ENCODE data around the gene DES.

DES gene

DNA sequence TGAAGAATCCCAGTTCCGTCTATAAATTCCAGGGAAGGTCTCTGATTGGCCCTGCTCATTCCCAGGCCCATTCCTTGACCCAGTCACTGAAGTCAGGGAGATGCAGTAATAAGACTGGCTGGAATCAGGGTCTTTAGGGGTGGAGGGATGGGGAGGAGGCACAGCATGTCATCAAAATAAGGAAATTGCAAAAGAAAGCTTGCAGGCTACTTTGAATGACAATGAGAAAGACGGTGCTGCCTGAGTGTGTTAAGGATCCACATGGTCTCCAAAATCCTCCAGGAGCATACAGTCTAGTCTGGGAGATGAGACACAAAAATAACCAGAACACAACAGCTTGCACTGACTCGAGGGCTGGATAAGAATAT is 2.0 kb upstream of the DES start:
- Histone ChIP-seq H3K9ac (ENCODE audit: low read length) (no peak overlapping the region), H3K27ac (ENCODE audit: low read length) (no peak overlapping the region)
- TF ChIP-seq EZH2phosphoT487 (IDR thresholded peaks at IDR 0.05; ENCODE audit: low read length), result no peak
- TF ChIP-seq, protein P1, sequence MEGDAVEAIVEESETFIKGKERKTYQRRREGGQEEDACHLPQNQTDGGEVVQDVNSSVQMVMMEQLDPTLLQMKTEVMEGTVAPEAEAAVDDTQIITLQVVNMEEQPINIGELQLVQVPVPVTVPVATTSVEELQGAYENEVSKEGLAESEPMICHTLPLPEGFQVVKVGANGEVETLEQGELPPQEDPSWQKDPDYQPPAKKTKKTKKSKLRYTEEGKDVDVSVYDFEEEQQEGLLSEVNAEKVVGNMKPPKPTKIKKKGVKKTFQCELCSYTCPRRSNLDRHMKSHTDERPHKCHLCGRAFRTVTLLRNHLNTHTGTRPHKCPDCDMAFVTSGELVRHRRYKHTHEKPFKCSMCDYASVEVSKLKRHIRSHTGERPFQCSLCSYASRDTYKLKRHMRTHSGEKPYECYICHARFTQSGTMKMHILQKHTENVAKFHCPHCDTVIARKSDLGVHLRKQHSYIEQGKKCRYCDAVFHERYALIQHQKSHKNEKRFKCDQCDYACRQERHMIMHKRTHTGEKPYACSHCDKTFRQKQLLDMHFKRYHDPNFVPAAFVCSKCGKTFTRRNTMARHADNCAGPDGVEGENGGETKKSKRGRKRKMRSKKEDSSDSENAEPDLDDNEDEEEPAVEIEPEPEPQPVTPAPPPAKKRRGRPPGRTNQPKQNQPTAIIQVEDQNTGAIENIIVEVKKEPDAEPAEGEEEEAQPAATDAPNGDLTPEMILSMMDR (IDR thresholded peaks at IDR 0.05; ENCODE audit: low read length), result no peak
- TF ChIP-seq EZH2 (optimal IDR thresholded peaks at IDR 0.05; ENCODE audit: low read depth, low read length), result no peak

GRCh38 chr2:219416938-219417337 is 1.2 kb upstream of the DES start:
- Histone ChIP-seq H4K20me1 (ENCODE audit: insufficient read depth, low read length) (no peaks in the 10 kb centered on the region), H3K27me3 (replicated peaks; ENCODE audit: insufficient read depth, low read length) (peaks cover 18% of the 10 kb centered on the region), H3K9me3 (replicated peaks; ENCODE audit: insufficient read depth, low read length) (no peaks in the 10 kb centered on the region), H3K9me2 (replicated peaks; ENCODE audit: insufficient read depth, low read length) (no peaks in the 10 kb centered on the region), H3K4me1 (ENCODE audit: low read length) (no peaks in the 10 kb centered on the region), H3K4me2 (ENCODE audit: low read depth, low read length) (no peak overlapping the region), H2AFZ (ENCODE audit: low read length) (no peak overlapping the region), H3K36me3 (replicated peaks; ENCODE audit: insufficient read depth, low read length) (no peaks in the 10 kb centered on the region), H3F3A (ENCODE audit: insufficient read depth, low read length) (no peaks in the 10 kb centered on the region), H3K79me2 (ENCODE audit: low read length) (no peaks in the 10 kb centered on the region), H3K9ac (ENCODE audit: low read length) (no peak overlapping the region), H3K4me3 (ENCODE audit: low read length) (no peak overlapping the region), H3K27ac (ENCODE audit: low read length) (no peak overlapping the region)
- TF ChIP-seq EZH2phosphoT487 (IDR thresholded peaks at IDR 0.05; ENCODE audit: low read length) (no peak), EZH2 (optimal IDR thresholded peaks at IDR 0.05; ENCODE audit: low read depth, low read length) (no peak)
- TF ChIP-seq, protein P1 (IDR thresholded peaks at IDR 0.05; ENCODE audit: low read length), result no peak
- DNase-seq, result no peak

More for the DNA sequence above, 2.0 kb upstream of the DES start:
- Histone ChIP-seq H3K4me3 (ENCODE audit: low read length) (no peak overlapping the region), H3K79me2 (ENCODE audit: low read length) (no peaks in the 10 kb centered on the region), H3K9me2 (replicated peaks; ENCODE audit: insufficient read depth, low read length) (no peaks in the 10 kb centered on the region), H3K27me3 (replicated peaks; ENCODE audit: insufficient read depth, low read length) (peaks cover 15% of the 10 kb centered on the region; the same call in 1 of the 2 replicates), H4K20me1 (ENCODE audit: insufficient read depth, low read length) (no peaks in the 10 kb centered on the region), H3K4me2 (ENCODE audit: low read depth, low read length) (no peak overlapping the region), H3F3A (ENCODE audit: insufficient read depth, low read length) (no peaks in the 10 kb centered on the region), H3K36me3 (replicated peaks; ENCODE audit: insufficient read depth, low read length) (no peaks in the 10 kb centered on the region), H3K4me1 (ENCODE audit: low read length) (no peaks in the 10 kb centered on the region), H2AFZ (ENCODE audit: low read length) (no peak overlapping the region), H3K9me3 (replicated peaks; ENCODE audit: insufficient read depth, low read length) (no peaks in the 10 kb centered on the region)
- DNase-seq, result no peak

DNA sequence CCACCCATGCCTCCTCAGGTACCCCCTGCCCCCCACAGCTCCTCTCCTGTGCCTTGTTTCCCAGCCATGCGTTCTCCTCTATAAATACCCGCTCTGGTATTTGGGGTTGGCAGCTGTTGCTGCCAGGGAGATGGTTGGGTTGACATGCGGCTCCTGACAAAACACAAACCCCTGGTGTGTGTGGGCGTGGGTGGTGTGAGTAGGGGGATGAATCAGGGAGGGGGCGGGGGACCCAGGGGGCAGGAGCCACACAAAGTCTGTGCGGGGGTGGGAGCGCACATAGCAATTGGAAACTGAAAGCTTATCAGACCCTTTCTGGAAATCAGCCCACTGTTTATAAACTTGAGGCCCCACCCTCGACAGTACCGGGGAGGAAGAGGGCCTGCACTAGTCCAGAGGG is 803 bp upstream of the DES start:
- Histone ChIP-seq H3K9me3 (replicated peaks; ENCODE audit: insufficient read depth, low read length) (no peaks in the 10 kb centered on the region), H4K20me1 (ENCODE audit: insufficient read depth, low read length) (no peaks in the 10 kb centered on the region), H3K4me1 (ENCODE audit: low read length) (no peaks in the 10 kb centered on the region), H3K9me2 (replicated peaks; ENCODE audit: insufficient read depth, low read length) (no peaks in the 10 kb centered on the region), H3K27me3 (replicated peaks; ENCODE audit: insufficient read depth, low read length) (peaks cover 21% of the 10 kb centered on the region), H3K9ac (ENCODE audit: low read length) (no peak overlapping the region), H3F3A (ENCODE audit: insufficient read depth, low read length) (no peaks in the 10 kb centered on the region), H3K27ac (ENCODE audit: low read length) (no peak overlapping the region), H3K4me2 (ENCODE audit: low read depth, low read length) (no peak overlapping the region), H3K4me3 (ENCODE audit: low read length) (no peak overlapping the region), H2AFZ (ENCODE audit: low read length) (no peak overlapping the region), H3K79me2 (ENCODE audit: low read length) (no peaks in the 10 kb centered on the region), H3K36me3 (replicated peaks; ENCODE audit: insufficient read depth, low read length) (no peaks in the 10 kb centered on the region)
- no peak for DNase-seq
- TF ChIP-seq EZH2phosphoT487 (IDR thresholded peaks at IDR 0.05; ENCODE audit: low read length), result no peak

DNA sequence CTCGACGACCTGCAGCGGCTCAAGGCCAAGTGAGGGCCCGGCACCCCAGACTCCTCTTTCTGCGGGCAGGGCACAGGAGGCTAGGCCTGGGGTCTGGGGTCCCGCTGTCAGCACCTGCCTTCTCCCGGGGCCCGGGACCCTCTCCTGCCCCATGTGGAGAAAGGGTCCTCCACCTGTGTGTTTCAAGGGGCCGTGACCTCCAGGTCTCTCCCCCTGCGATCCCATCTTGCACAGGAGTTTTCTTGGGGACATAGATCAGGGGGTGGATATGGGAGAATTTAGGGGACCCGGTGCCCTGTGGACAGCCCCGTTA is 791 bp downstream of the DES start:
- Histone ChIP-seq H3K4me1 (ENCODE audit: low read length) (no peaks in the 10 kb centered on the region), H3K79me2 (ENCODE audit: low read length) (no peaks in the 10 kb centered on the region), H3K9me3 (replicated peaks; ENCODE audit: insufficient read depth, low read length) (no peaks in the 10 kb centered on the region), H3K27ac (ENCODE audit: low read length) (no peak overlapping the region), H3K9me2 (replicated peaks; ENCODE audit: insufficient read depth, low read length) (no peaks in the 10 kb centered on the region), H3F3A (ENCODE audit: insufficient read depth, low read length) (no peaks in the 10 kb centered on the region), H3K4me2 (ENCODE audit: low read depth, low read length) (no peak overlapping the region), H4K20me1 (ENCODE audit: insufficient read depth, low read length) (no peaks in the 10 kb centered on the region), H3K36me3 (replicated peaks; ENCODE audit: insufficient read depth, low read length) (no peaks in the 10 kb centered on the region), H3K27me3 (replicated peaks; ENCODE audit: insufficient read depth, low read length) (peaks cover 26% of the 10 kb centered on the region), H3K9ac (ENCODE audit: low read length) (no peak overlapping the region), H2AFZ (ENCODE audit: low read length) (no peak overlapping the region), H3K4me3 (ENCODE audit: low read length) (no peak overlapping the region)
- TF ChIP-seq EZH2 (optimal IDR thresholded peaks at IDR 0.05; ENCODE audit: low read depth, low read length), result no peak
- no peak for TF ChIP-seq EZH2phosphoT487 (IDR thresholded peaks at IDR 0.05; ENCODE audit: low read length)
- TF ChIP-seq, protein P1 (IDR thresholded peaks at IDR 0.05; ENCODE audit: low read length), result no peak
- no peak for DNase-seq
